ENCODE results near the gene AFG3L2.

DNA sequence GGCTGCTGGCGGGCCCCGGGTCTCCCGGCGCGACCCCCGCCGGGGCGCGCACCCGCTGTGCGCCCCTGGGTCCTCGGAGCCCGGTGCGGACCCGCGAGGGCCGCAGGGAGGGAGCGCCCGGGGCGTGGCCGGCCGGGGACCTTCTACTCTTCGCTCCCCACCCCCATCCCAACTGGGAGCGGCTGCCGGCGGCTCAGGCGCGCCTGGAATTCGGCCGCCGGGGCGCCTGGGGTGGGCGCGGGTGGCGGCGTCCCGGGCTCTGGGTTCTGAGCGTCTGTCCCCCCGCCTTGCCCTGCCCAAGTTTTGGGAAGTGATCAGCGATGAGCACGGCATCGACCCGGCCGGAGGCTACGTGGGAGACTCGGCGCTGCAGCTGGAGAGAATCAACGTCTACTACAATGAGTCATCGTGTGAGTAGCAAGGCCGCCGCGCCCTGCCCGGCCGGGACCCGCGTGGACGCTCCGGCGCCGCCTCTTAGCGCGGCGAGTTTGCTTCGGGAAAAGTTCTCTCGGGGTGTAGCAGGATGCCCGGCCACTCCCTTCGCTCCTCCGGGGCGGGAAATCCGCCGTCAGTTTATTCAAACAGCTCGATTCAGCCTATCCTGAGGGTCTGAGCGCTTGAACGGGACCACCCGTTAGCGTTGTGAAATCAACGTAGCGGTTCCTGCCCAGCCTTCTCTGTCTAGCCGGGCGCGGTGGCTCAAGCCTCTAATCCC is 68.5 kb downstream of the AFG3L2 start:
- TF ChIP-seq ATF7 (IDR thresholded peaks at IDR 0.05; ENCODE audit: low read depth) (no peak), NR2C2 (IDR thresholded peaks at IDR 0.05; ENCODE audit: borderline replicate concordance, control insufficient read depth, insufficient read length, low read depth) (no peak), SIN3A (IDR thresholded peaks at IDR 0.05; ENCODE audit: low read depth, low read length) (no peak), GABPA (IDR thresholded peaks at IDR 0.05; ENCODE audit: low read depth) (no peak), CREM (IDR thresholded peaks at IDR 0.05; ENCODE audit: low read depth) (0 out of 2 replicates have a peak, but pooled peaks have one; percentile 18), SP1 (IDR thresholded peaks at IDR 0.05; ENCODE audit: low read depth, low read length) (no peak), SMC3 (IDR thresholded peaks at IDR 0.05; ENCODE audit: borderline replicate concordance, low read length) (no peak)
- TF ChIP-seq, protein P1, sequence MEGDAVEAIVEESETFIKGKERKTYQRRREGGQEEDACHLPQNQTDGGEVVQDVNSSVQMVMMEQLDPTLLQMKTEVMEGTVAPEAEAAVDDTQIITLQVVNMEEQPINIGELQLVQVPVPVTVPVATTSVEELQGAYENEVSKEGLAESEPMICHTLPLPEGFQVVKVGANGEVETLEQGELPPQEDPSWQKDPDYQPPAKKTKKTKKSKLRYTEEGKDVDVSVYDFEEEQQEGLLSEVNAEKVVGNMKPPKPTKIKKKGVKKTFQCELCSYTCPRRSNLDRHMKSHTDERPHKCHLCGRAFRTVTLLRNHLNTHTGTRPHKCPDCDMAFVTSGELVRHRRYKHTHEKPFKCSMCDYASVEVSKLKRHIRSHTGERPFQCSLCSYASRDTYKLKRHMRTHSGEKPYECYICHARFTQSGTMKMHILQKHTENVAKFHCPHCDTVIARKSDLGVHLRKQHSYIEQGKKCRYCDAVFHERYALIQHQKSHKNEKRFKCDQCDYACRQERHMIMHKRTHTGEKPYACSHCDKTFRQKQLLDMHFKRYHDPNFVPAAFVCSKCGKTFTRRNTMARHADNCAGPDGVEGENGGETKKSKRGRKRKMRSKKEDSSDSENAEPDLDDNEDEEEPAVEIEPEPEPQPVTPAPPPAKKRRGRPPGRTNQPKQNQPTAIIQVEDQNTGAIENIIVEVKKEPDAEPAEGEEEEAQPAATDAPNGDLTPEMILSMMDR (IDR thresholded peaks at IDR 0.05 in 2 of 3, conservative IDR thresholded peaks at IDR 0.05 in 1 of 3; ENCODE audit: control insufficient read depth in 2 of 3, extremely low read depth in 1 of 3, insufficient read depth in 1 of 3, low read depth in 3 of 3, low read length in 3 of 3), result no peak
- TF ChIP-seq, protein P2, sequence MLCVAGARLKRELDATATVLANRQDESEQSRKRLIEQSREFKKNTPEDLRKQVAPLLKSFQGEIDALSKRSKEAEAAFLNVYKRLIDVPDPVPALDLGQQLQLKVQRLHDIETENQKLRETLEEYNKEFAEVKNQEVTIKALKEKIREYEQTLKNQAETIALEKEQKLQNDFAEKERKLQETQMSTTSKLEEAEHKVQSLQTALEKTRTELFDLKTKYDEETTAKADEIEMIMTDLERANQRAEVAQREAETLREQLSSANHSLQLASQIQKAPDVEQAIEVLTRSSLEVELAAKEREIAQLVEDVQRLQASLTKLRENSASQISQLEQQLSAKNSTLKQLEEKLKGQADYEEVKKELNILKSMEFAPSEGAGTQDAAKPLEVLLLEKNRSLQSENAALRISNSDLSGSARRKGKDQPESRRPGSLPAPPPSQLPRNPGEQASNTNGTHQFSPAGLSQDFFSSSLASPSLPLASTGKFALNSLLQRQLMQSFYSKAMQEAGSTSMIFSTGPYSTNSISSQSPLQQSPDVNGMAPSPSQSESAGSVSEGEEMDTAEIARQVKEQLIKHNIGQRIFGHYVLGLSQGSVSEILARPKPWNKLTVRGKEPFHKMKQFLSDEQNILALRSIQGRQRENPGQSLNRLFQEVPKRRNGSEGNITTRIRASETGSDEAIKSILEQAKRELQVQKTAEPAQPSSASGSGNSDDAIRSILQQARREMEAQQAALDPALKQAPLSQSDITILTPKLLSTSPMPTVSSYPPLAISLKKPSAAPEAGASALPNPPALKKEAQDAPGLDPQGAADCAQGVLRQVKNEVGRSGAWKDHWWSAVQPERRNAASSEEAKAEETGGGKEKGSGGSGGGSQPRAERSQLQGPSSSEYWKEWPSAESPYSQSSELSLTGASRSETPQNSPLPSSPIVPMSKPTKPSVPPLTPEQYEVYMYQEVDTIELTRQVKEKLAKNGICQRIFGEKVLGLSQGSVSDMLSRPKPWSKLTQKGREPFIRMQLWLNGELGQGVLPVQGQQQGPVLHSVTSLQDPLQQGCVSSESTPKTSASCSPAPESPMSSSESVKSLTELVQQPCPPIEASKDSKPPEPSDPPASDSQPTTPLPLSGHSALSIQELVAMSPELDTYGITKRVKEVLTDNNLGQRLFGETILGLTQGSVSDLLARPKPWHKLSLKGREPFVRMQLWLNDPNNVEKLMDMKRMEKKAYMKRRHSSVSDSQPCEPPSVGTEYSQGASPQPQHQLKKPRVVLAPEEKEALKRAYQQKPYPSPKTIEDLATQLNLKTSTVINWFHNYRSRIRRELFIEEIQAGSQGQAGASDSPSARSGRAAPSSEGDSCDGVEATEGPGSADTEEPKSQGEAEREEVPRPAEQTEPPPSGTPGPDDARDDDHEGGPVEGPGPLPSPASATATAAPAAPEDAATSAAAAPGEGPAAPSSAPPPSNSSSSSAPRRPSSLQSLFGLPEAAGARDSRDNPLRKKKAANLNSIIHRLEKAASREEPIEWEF (IDR thresholded peaks at IDR 0.05; ENCODE audit: insufficient replicate concordance, low read depth, low read length), result no peak

All from GM12878 (cell line).